HG03175 (cell line): Measurements from ENCODE around the gene TNFSF10.

Source experiments
- ATAC-seq: cut with Tn5 transposase; IDR thresholded peaks from one replicate; pipeline ENCODE4 v1.9.1; 2021; ENCODE audit warnings: mild to moderate bottlenecking, moderate library complexity; ENCODE audit not compliant: unreplicated experiment

The TNFSF10 gene

GRCh38 chr3:172518929-172519640 is 4.1 kb downstream of the TNFSF10 start:
- ATAC-seq, result no peak

GRCh38 chr3:172517859-172518466 is 5.3 kb downstream of the TNFSF10 start:
- ATAC-seq, result no peak

GRCh38 chr3:172516318-172517214 is 6.7 kb downstream of the TNFSF10 start:
- peak; percentile 44 for ATAC-seq

- no peak for ATAC-seq
Measured at GRCh38 chr3:172515130-172515918, 7.9 kb downstream of the TNFSF10 start.

GRCh38 chr3:172514678-172515077 is 8.6 kb downstream of the TNFSF10 start:
- ATAC-seq, result no peak

GRCh38 chr3:172513488-172513887 is 9.7 kb downstream of the TNFSF10 start:
- no peak for ATAC-seq

GRCh38 chr3:172511783-172512762 is 11.2 kb downstream of the TNFSF10 start:
- ATAC-seq, result peak; percentile 55

- no peak for ATAC-seq
Measured at GRCh38 chr3:172506094-172506493, 17.1 kb downstream of the TNFSF10 start.

- ATAC-seq, result no peak
Measured at GRCh38 chr3:172501540-172501939, 21.7 kb downstream of the TNFSF10 start.

GRCh38 chr3:172490198-172490669 is 33.0 kb downstream of the TNFSF10 start:
- peak; percentile 87 for ATAC-seq

- peak; percentile 61 for ATAC-seq
Measured at GRCh38 chr3:172478116-172478515, 45.1 kb downstream of the TNFSF10 start.

- ATAC-seq, result no peak
Measured at GRCh38 chr3:172476347-172476746, 46.9 kb downstream of the TNFSF10 start.

- no peak for ATAC-seq
Measured at GRCh38 chr3:172475703-172476102, 47.5 kb downstream of the TNFSF10 start.

GRCh38 chr3:172471903-172472302 is 51.3 kb downstream of the TNFSF10 start:
- ATAC-seq, result no peak

- no peak for ATAC-seq
Measured at GRCh38 chr3:172470588-172470987, 52.6 kb downstream of the TNFSF10 start.

- no peak for ATAC-seq
Measured at GRCh38 chr3:172467170-172467824, 55.9 kb downstream of the TNFSF10 start.

- no peak for ATAC-seq
Measured at GRCh38 chr3:172466553-172467130, 56.6 kb downstream of the TNFSF10 start.

GRCh38 chr3:172465281-172465680 is 57.9 kb downstream of the TNFSF10 start:
- no peak for ATAC-seq

- ATAC-seq, result no peak
Measured at GRCh38 chr3:172464306-172464705, 58.9 kb downstream of the TNFSF10 start.
